Astrocyte of the spinal cord (primary cell): ENCODE results near the gene MILR1.

Experiments used
- DNase-seq: peaks from one replicate; pipeline ENCODE4 v3.0.0; 2011; ENCODE audit warnings: low read depth, low spot score
- H3K4me3 ChIP-seq: 2 replicates; pipeline ENCODE4 v1.5.1; 2011; ENCODE audit warnings: low read depth, mild to moderate bottlenecking, low read length, moderate library complexity
- in situ Hi-C: cut with HindIII; loops from 2 replicates; pipeline ENCODE4 v1.10.0; 2017; ENCODE audit warnings: low sequenced_read_pairs
- TF ChIP-seq, protein P1 (sequence below): IDR thresholded peaks from 2 replicates; pipeline ENCODE4 v1.5.1; 2012; ENCODE audit warnings: low read depth, mild to moderate bottlenecking, low read length, inconsistent platforms

The MILR1 gene

DNA sequence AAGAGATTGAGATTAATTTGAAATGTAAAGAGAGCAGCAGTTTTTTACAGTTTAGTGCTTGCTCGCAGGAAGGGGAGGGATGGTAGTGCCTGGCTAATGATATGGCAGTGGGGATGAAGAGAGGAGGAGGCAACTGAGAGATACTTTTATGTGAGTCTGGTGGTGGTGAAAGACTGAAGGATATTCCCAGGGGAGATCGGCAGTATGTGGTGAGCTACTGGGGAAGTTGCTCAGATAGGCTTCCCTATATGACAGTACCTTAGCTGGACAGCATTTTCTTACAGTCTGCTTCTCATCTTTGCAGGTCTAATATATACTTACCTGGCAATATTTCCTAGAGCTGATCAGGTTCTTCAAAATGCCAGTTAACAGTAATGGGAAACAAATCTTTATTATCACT, 66.5 kb downstream of the MILR1 start:
- no peak for DNase-seq
- in situ Hi-C loops: no loop called here
- H3K4me3 ChIP-seq: no peak overlapping the region
- TF ChIP-seq, protein P1, sequence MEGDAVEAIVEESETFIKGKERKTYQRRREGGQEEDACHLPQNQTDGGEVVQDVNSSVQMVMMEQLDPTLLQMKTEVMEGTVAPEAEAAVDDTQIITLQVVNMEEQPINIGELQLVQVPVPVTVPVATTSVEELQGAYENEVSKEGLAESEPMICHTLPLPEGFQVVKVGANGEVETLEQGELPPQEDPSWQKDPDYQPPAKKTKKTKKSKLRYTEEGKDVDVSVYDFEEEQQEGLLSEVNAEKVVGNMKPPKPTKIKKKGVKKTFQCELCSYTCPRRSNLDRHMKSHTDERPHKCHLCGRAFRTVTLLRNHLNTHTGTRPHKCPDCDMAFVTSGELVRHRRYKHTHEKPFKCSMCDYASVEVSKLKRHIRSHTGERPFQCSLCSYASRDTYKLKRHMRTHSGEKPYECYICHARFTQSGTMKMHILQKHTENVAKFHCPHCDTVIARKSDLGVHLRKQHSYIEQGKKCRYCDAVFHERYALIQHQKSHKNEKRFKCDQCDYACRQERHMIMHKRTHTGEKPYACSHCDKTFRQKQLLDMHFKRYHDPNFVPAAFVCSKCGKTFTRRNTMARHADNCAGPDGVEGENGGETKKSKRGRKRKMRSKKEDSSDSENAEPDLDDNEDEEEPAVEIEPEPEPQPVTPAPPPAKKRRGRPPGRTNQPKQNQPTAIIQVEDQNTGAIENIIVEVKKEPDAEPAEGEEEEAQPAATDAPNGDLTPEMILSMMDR: no peak

GRCh38 chr17:64515829-64516228, 66.9 kb downstream of the MILR1 start:
- TF ChIP-seq, protein P1: no peak
- H3K4me3 ChIP-seq: no peak overlapping the region
- in situ Hi-C loops: no loop called here
- no peak for DNase-seq
